SK-N-SH (cell line): ENCODE results near the gene SMLR1. TPM values are rescaled to one million over a fixed set of nuclear protein-coding genes. Genes with fewer than 3 reads are reported as not detected.

Experiments
- CTCF ChIA-PET: fragments of 300-600, 350-600 bp; formaldehyde crosslinking; extraction: SDS; loops from one replicate; lab custom pipeline; 2021; lab: Yijun Ruan, JAX
- POLR2A ChIA-PET: fragments of 350-600 bp; sonication (Branson Sonifier 250); formaldehyde crosslinking; extraction: SDS; loops from one replicate; lab custom pipeline; 2020; ENCODE audit warnings: antibody characterized with exemption, inconsistent platforms; lab: Yijun Ruan, JAX
- DNase-seq: peaks from one replicate; pipeline ENCODE4 v3.0.0; 2012
- H2AFZ ChIP-seq: fragments of 200-600 bp; sonication (generic); 2 replicates; pipeline ENCODE4 v1.8.1; 2016; ENCODE audit warnings: antibody characterized with exemption, mild to moderate bottlenecking, low read depth
- H3F3A ChIP-seq: fragments of 200-600 bp; sonication (generic); replicated peaks from 2 replicates; pipeline ENCODE3; 2016; ENCODE audit warnings: antibody characterized with exemption, mild to moderate bottlenecking; ENCODE audit not compliant: insufficient read depth
- H3K27ac ChIP-seq, 2 experiments: fragments of 200-500 bp in 1 of 2; fragments of 200-600 bp in 1 of 2; sonication (Bioruptor generic) in 1 of 2; sonication (generic), shearing (Covaris generic) in 1 of 2; 2 replicates each; pipeline versions ENCODE4 v1.5.1 to v1.6.1; 2014 to 2016; ENCODE audit warnings: low read depth in 2 of 2, inconsistent platforms in 1 of 2, low read length in 1 of 2, mild to moderate bottlenecking in 1 of 2, mixed read lengths in 1 of 2
- H3K27me3 ChIP-seq: fragments of 200-600 bp; sonication (generic), shearing (Covaris generic); 2 replicates; pipeline ENCODE4 v1.6.1; 2016; ENCODE audit warnings: mixed run types; ENCODE audit not compliant: insufficient read depth
- H3K36me3 ChIP-seq, 2 experiments: fragments of 200-500 bp in 1 of 2; fragments of 200-600 bp in 1 of 2; sonication (Bioruptor generic) in 1 of 2; sonication (generic) in 1 of 2; replicated peaks in 1 of 2; 2 replicates each; pipeline versions ENCODE3 to v1.5.1; 2014 to 2016; ENCODE audit warnings: low read length in 1 of 2, mild to moderate bottlenecking in 1 of 2; ENCODE audit not compliant: insufficient read depth in 2 of 2, control insufficient read depth in 1 of 2
- H3K4me1 ChIP-seq, 2 experiments: fragments of 200-500 bp in 1 of 2; fragments of 200-600 bp in 1 of 2; sonication (Bioruptor generic) in 1 of 2; sonication (generic), shearing (Covaris generic) in 1 of 2; 2 replicates each; pipeline versions ENCODE4 v1.5.1 to v1.6.1; 2014 to 2016; ENCODE audit warnings: low read depth in 1 of 2, low read length in 1 of 2, mixed run types in 1 of 2; ENCODE audit not compliant: insufficient read depth in 2 of 2, control insufficient read depth in 1 of 2
- H3K4me2 ChIP-seq: fragments of 200-600 bp; sonication (generic), shearing (Covaris generic); 2 replicates; pipeline ENCODE4 v1.6.1; 2017; ENCODE audit warnings: mixed run types
- H3K4me3 ChIP-seq, 2 experiments: fragments of 200-500 bp in 1 of 2; fragments of 200-600 bp in 1 of 2; sonication (Bioruptor generic) in 1 of 2; sonication (generic), shearing (Covaris generic) in 1 of 2; 2 replicates each; pipeline versions ENCODE4 v1.5.1 to v1.8.1; 2014 to 2016; ENCODE audit warnings: low read depth in 2 of 2, inconsistent platforms in 1 of 2, low read length in 1 of 2, mild to moderate bottlenecking in 1 of 2, mixed read lengths in 1 of 2, moderate library complexity in 1 of 2
- H3K79me2 ChIP-seq: fragments of 200-600 bp; sonication (generic); 2 replicates; pipeline ENCODE4 v1.8.1; 2017; ENCODE audit warnings: mild to moderate bottlenecking; ENCODE audit not compliant: insufficient read depth
- H3K9ac ChIP-seq: fragments of 200-600 bp; sonication (generic); 2 replicates; pipeline ENCODE4 v1.6.1; 2017; ENCODE audit warnings: mixed run types
- H3K9me2 ChIP-seq: fragments of 200-600 bp; sonication (generic); 2 replicates; pipeline ENCODE4 v1.6.1; 2017; ENCODE audit warnings: mixed run types
- H3K9me3 ChIP-seq: fragments of 200-600 bp; sonication (generic); 2 replicates; pipeline ENCODE4 v1.6.1; 2017; ENCODE audit warnings: mixed run types, mild to moderate bottlenecking, moderate library complexity
- H4K20me1 ChIP-seq: fragments of 200-600 bp; sonication (generic); 2 replicates; pipeline ENCODE4 v1.6.1; 2017; ENCODE audit warnings: mild to moderate bottlenecking, mixed run types; ENCODE audit not compliant: insufficient read depth
- EP300 ChIP-seq, 2 experiments: IDR thresholded peaks; 2 replicates each; pipeline versions ENCODE4 v1.4.0 to v1.6.1; 2012; ENCODE audit warnings: borderline replicate concordance in 1 of 2, low read depth in 1 of 2, low read length in 1 of 2
- FOSL2 ChIP-seq: IDR thresholded peaks from 2 replicates; pipeline ENCODE4 v1.4.0; 2012; ENCODE audit warnings: low read depth, mild to moderate bottlenecking, moderate library complexity, borderline replicate concordance
- FOXM1 ChIP-seq: IDR thresholded peaks from 2 replicates; pipeline ENCODE4 v1.4.0; 2012; ENCODE audit warnings: low read depth, mild to moderate bottlenecking
- IRF3 ChIP-seq: fragments of 150-350 bp; IDR thresholded peaks from 2 replicates; pipeline ENCODE4 v1.6.1; 2016; ENCODE audit warnings: mild to moderate bottlenecking, low read depth, low read length
- JUND ChIP-seq: IDR thresholded peaks from 2 replicates; pipeline ENCODE4 v1.4.0; 2012
- MAX ChIP-seq: IDR thresholded peaks from 2 replicates; pipeline ENCODE4 v1.4.0; 2012; ENCODE audit warnings: low read depth
- NFIC ChIP-seq: IDR thresholded peaks from 2 replicates; pipeline ENCODE4 v1.4.0; 2012; ENCODE audit warnings: borderline replicate concordance
- PBX3 ChIP-seq: IDR thresholded peaks from 2 replicates; pipeline ENCODE4; 2012
- RAD21 ChIP-seq: IDR thresholded peaks from 2 replicates; pipeline ENCODE4 v1.6.1; 2012; ENCODE audit warnings: mild to moderate bottlenecking, low read length
- RFX5 ChIP-seq: IDR thresholded peaks from 2 replicates; pipeline ENCODE4 v1.6.1; 2012; ENCODE audit warnings: mild to moderate bottlenecking, improper control_type of control experiment, low read length
- RXRA ChIP-seq: IDR thresholded peaks from 2 replicates; pipeline ENCODE4 v1.4.0; 2012; ENCODE audit warnings: low read depth, mild to moderate bottlenecking, borderline replicate concordance
- SIN3A ChIP-seq: IDR thresholded peaks from 2 replicates; pipeline ENCODE4 v1.6.1; 2012; ENCODE audit warnings: low read depth, mild to moderate bottlenecking, low read length, moderate library complexity, borderline replicate concordance
- SMC3 ChIP-seq: IDR thresholded peaks from 2 replicates; pipeline ENCODE4 v1.6.1; 2012; ENCODE audit warnings: low read depth, low read length, improper control_type of control experiment
- TAF1 ChIP-seq: IDR thresholded peaks from 2 replicates; pipeline ENCODE4 v1.6.1; 2012; ENCODE audit warnings: low read depth, mild to moderate bottlenecking, low read length, moderate library complexity, borderline replicate concordance
- TCF12 ChIP-seq: IDR thresholded peaks from 2 replicates; pipeline ENCODE4 v1.4.0; 2012
- TEAD4 ChIP-seq: IDR thresholded peaks from 2 replicates; pipeline ENCODE4 v1.4.0; 2012; ENCODE audit warnings: mild to moderate bottlenecking, borderline replicate concordance; ENCODE audit not compliant: insufficient read depth
- WGBS: methylation state at CpG from one replicate; pipeline ENCODE4 v1.1.6; 2017; ENCODE audit warnings: low lambda C conversion rate; 5-methylcytosine and 5-hydroxymethylcytosine counted together
- polyA plus RNA-seq, 3 experiments: library from polyadenylated mRNA; depleted of rRNA; stranded (reverse); fragments of >200 nt; gene quantifications; 2 replicates each; pipeline ENCODE4 v1.2.3, GENCODE V29; 2012

SMLR1 gene
- polyA plus RNA-seq, 1 of the 3 experiments (the other 2 are of a cell fraction) = 0.03 TPM

- POLR2A ChIA-PET = no interaction called here
- Histone ChIP-seq H3K27me3 (no peaks in the 10 kb centered on the region), H3K4me1 (peaks cover 0 to 6% of the 10 kb centered on the region in 2 experiments; a peak in 1 of 4 replicates), H3K79me2 (no peaks in the 10 kb centered on the region), H3K27ac (peak overlapping the region in 1 of 2 experiments; percentile 44; a peak in 2 of 4 replicates), H3K4me2 (peak overlapping the region; percentile 67), H4K20me1 (no peaks in the 10 kb centered on the region), H3K9ac (peak overlapping the region; percentile 3; the same call in 1 of the 2 replicates), H3K9me3 (peaks cover 4% of the 10 kb centered on the region; the same call in 1 of the 2 replicates), H3F3A (peaks cover 5% of the 10 kb centered on the region), H3K36me3 (no peaks in the 10 kb centered on the region), H3K4me3 (no peak overlapping the region; a peak in 1 of 4 replicates), H2AFZ (no peak overlapping the region), H3K9me2 (no peaks in the 10 kb centered on the region)
- TF ChIP-seq TAF1 (no peak), NFIC (peak; percentile 74), EP300 (IDR thresholded peaks at IDR 0.05; ENCODE audit: borderline replicate concordance in 1 of 2, low read depth in 1 of 2, low read length in 1 of 2) (peak in 1 of 2 experiments; percentile 64; a peak in 2 of 4 replicates), IRF3 (no peak), FOSL2 (peak; percentile 59; the same call in 1 of the 2 replicates), SMC3 (no peak), RXRA (peak; percentile 28; the same call in 1 of the 2 replicates), TEAD4 (peak; percentile 47; the same call in 1 of the 2 replicates), SIN3A (peak; percentile 15; the same call in 1 of the 2 replicates), PBX3 (peak; percentile 53), JUND (peak; percentile 65), MAX (no peak), TCF12 (peak; percentile 76)
- WGBS = 13% methylated on average over 5 of the region's 5 CpGs
- DNase-seq = no peak
- CTCF ChIA-PET = no interaction called here
These were observed 26.5 kb downstream of the SMLR1 start for GRCh38 chr6:130853555-130854183.

- Histone ChIP-seq H3K9me2 (no peaks in the 10 kb centered on the region), H3K79me2 (no peaks in the 10 kb centered on the region), H3K9ac (no peak overlapping the region), H3K4me3 (no peak overlapping the region), H3K4me1 (no peaks in the 10 kb centered on the region), H3F3A (peaks cover 5% of the 10 kb centered on the region), H3K27me3 (no peaks in the 10 kb centered on the region), H4K20me1 (no peaks in the 10 kb centered on the region), H3K4me2 (no peak overlapping the region; the same call in 1 of the 2 replicates), H3K27ac (no peak overlapping the region), H2AFZ (peak overlapping the region; percentile 42; the same call in 1 of the 2 replicates), H3K36me3 (no peaks in the 10 kb centered on the region), H3K9me3 (peaks cover 4% of the 10 kb centered on the region; the same call in 1 of the 2 replicates)
- CTCF ChIA-PET = interaction anchor here (2.5 kb wide), 1 partner anchor 15 kb away, joined by 11 read pairs; no protein-coding TSS in a partner anchor
- 27% methylated on average over 4 of the region's 4 CpGs for WGBS
- no peak for DNase-seq
- TF ChIP-seq RXRA (no peak), RFX5 (no peak), FOXM1 (no peak), RAD21 (no peak), JUND (no peak)
- TF ChIP-seq, all 33 proteins: peak for 0
- POLR2A ChIA-PET = no interaction called here
These were observed 30.8 kb downstream of the SMLR1 start for GRCh38 chr6:130858054-130858453.
